Measurements from ENCODE around the gene SLC6A6.
"Not testable (repeated sequence)": the region's sequence is repeated elsewhere in the genome, so short reads cannot be mapped to it uniquely, and the experiment has no call there.

- TF ChIP-seq, protein P1, sequence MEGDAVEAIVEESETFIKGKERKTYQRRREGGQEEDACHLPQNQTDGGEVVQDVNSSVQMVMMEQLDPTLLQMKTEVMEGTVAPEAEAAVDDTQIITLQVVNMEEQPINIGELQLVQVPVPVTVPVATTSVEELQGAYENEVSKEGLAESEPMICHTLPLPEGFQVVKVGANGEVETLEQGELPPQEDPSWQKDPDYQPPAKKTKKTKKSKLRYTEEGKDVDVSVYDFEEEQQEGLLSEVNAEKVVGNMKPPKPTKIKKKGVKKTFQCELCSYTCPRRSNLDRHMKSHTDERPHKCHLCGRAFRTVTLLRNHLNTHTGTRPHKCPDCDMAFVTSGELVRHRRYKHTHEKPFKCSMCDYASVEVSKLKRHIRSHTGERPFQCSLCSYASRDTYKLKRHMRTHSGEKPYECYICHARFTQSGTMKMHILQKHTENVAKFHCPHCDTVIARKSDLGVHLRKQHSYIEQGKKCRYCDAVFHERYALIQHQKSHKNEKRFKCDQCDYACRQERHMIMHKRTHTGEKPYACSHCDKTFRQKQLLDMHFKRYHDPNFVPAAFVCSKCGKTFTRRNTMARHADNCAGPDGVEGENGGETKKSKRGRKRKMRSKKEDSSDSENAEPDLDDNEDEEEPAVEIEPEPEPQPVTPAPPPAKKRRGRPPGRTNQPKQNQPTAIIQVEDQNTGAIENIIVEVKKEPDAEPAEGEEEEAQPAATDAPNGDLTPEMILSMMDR (IDR thresholded peaks at IDR 0.05), result not testable (repeated sequence)
- not testable (repeated sequence) for TF ChIP-seq POLR2A (IDR thresholded peaks at IDR 0.05)
Measured at GRCh38 chr3:14437705-14438104, 35.3 kb downstream of the SLC6A6 start.

Data from esophagus squamous epithelium (tissue), 4 donors.